Stimulated activated CD8-positive, alpha-beta memory T cell treated with anti-CD3 and anti-CD28 coated beads, Interleukin-7, amount 100 ng/mL, for 24 hours (primary cell): ENCODE data around the gene SPATA3.

Experiments
- DNase-seq: peaks from one replicate; pipeline ENCODE4 v3.0.0-alpha.2; 2020; ENCODE audit warnings: low read depth

The SPATA3 gene

DNA sequence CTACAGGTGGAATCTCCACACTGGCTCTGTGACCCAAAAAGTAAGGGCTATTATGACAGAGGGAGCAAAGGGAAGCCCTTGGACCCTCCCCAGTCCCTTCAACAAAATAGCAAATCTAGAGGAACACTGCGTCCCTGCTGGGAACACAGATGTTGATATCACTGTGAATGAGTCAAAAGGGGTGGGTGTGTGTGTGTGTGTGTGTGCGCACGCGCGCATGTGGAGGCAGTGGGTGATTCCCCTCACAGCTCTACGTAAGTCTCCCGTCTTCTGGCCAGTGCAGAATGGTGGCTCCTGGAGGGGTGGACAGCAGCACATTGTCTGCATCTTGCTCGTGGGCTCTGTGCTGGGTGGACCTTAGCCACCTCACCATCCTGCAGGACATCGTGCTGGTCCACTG, 33.6 kb downstream of the SPATA3 start:
- DNase-seq = no peak

DNA sequence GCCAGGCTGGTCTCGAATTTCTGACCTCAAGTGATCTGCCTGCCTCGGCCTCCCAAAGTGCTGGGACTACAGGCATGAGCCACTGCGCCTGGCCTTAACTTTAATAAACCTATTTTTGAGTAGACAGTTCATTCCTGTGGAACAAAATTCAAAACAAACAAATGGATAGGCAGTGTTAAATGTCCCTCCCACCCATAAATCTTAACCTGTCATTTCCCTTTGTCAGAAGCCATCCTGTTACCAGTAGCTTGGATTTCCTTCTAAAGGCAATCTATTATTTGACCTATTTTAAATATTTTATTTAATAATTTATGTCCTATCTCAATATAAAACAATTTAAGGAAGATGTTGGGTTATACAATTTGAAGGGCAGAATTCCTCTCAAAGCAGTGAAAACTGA, 34.8 kb downstream of the SPATA3 start:
- no peak for DNase-seq

DNA sequence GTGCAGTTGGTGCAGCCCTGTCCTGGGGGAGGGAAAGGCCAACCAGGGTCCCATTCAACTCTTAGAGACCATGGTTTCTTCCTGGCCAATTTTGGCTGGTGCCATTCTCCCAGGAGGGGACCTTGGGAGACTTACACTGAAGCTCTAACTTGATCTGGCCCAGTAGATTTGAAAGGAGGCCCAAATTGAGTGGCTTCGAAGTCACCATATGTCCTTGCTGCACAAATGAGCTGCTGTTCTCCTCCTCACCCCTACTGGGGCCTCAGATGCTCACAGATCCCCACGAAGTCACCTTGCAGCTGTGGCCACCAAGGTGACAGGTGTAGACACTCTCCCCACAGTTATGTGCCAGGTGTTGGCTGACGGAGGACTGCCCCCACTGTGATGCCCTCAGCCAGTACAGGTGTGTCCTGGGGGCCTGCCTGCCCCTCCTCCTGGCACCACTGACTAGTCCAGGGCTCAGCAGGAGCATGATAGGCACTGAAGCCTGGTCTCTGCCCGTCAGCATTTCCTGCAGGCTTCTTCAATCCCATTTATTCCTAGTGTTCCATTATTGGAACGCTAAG, 36.7 kb downstream of the SPATA3 start:
- DNase-seq = no peak

DNA sequence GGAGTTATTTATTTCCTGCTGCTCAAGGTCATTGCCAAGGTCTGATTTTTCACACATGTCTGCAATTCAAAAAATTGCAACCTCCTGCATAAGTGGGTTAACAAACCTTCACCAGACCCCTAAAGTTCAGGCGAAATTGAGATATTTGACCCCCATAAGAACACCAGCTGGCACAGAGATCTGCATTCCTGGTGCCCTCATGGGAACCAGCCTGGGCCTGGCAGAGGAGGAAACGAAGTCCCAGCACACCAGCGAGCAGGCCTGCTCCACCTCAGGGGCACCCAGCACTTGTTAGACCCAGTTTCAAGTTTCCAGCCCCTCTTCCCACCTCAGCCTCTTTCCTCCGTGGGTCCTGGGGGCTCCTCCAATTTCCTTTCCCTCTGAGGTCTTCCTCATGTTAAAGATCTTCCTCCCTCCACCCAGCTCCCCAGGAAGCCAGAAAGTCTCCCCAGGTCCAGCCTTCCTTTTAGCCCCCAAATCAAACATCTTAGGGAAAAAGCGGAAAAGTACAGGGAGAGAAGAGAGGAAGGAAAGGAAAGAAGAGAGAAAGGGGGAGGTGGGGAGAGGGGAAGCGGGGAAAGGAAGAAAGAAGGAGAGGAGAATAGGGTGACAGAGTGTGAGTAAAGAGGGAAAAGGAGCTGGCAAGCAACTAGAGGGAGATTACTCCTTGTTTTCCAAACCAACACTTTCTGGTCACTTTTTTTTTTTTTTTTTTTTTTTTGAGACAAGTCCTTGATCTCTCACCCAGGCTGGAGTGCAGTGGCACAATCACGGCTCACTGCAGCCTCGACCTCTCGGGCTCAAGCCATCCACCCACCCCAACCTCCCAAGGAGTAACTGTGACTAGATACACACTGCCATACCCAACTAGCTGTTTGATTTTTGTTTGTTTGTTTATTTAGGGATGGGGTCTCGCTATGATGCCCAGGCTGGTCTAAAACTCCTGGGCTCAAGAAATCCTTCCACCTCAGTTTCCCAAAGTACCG, 37.5 kb downstream of the SPATA3 start:
- DNase-seq = no peak

DNA sequence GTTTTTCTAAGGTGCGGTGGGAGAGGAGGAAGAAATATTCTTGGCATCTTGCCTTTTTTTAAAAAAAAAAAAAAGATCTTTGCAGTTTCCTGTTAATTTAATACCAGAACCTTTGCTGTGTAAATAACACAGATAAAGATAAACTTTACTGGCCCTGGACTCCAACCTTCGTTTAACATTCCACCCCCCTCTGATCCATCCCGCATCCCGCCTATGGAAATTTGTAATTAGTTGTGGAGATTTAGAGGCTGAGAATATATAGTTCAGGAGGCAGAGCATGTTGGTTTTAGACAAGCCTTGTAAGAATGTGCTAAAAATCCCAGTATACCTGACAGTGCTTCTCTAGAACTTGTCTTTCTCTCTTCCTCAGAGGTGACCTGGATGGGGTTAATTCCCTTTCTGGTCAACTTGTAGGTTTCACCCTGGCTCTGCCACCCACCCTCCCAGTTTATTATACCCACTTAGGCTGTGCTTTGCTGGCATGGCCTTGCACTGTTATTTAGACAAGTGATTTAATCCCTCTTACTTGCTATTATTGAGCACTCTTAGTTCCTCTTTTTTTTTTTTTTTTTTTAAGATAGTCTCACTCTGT, 38.5 kb downstream of the SPATA3 start:
- no peak for DNase-seq

DNA sequence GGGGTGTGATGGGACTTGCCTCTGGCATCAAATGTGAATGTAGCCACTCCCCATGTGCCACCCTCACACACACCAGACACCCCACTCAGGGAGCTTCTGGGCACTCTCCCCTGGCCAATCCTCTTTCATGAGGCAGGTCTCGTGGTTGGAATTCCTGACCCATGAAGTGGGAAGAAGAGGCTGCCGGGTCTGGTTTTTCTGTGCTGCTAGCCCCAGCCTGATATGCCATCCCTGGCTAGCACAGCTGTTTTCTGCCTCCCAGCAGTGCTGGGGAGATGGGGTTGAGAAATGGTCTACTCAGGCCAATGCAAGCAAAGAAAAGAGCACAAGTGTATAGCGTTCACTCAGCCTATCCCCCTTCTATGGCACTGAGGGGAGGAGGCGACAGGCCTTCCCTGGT, 40.2 kb downstream of the SPATA3 start:
- DNase-seq = no peak

DNA sequence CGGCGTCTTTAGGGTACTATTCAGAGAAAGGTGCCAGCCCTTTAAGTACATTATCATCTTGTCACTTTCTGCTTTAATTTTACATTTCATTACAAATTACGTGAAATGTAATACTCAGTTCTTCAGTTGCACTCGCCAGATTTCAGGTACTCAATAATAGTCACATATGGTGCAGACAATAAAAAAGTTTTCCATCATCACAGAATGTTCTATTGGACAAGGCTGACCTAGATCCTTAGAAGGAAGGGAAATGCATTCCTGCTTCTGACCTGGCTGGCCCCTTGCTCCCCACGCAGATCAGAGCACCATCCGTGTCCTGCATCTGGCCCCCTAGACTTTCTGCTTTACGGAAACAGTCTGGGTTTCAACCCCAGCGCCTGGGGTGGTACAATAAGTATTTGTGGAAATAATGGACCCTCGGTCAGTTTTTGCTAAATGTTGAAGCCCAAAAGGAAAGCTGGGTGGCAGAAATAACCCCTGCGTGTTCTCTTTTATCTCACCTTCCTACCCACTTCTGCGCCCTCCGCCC, 40.7 kb downstream of the SPATA3 start:
- no peak for DNase-seq

DNA sequence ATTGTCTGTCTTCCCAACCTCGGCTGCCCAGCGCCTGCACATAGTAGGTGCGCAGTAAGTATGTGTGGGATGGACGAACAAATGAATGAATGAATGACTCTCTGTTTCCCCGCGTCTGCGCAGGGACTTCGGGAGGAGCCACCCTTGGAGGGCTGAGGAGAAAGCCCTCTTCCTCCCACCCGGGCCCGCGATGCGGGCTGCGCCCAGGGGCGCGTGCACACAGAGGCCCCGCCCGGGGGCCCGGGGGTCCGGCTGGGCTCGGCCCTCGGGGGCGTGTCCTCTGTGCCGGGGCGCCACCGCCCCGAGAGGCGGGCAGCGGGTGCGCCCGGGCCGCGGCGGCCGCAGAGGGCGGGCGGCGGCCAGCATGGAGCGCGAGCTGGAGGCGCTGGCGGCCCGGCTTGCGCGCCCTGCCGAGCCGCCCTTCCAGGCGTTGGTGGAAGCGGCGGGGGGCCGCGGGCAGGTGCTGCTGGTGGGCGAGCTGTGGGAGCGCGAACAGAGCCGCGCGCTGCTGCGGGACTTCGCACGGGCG, 41.3 kb downstream of the SPATA3 start, which contains the start of gene C2orf72:
TSS of gene C2orf72 (plus strand) at position 322 of the 529 bp plus-strand sequence. CDS start at position 365, 43 bp downstream.
- DNase-seq = no peak

DNA sequence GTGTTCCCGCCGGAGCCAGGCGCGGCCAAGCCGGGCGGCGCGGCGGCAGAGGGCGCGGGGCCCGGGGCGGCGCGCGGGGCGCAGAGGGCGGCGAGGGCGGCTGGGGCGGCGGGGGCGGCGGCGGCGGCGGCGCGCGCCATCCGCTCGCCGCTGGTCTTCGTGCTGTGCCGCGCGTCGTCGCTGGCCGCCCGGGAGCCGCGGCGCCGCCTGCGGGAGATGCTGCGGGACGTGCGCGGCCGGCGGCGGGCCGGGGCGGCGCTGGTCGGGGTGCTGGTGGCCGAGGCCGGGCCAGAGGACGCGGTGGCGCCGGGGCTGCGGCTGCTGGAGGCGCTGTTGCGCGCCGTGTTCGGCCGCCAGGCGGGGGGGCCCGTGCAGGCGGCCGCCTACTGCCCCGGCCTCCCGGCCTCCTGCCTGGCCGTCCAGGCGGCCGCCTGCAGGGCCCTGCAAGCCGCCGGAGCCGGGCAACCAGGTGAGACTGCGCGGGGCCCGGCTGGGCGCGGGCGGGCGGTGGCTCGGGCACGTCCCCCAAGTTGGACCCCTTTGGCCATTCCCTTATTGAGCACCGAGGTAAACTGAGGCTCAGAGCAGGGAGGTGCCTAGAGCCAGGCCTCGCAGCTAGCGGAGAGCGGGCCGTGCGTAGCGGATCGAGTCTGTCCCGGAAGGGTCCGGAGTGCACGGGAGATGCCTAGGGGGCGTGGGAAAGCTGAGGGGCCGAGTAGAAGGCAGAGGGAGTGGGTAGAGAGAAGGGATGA, 42.0 kb downstream of the SPATA3 start:
- DNase-seq = no peak

DNA sequence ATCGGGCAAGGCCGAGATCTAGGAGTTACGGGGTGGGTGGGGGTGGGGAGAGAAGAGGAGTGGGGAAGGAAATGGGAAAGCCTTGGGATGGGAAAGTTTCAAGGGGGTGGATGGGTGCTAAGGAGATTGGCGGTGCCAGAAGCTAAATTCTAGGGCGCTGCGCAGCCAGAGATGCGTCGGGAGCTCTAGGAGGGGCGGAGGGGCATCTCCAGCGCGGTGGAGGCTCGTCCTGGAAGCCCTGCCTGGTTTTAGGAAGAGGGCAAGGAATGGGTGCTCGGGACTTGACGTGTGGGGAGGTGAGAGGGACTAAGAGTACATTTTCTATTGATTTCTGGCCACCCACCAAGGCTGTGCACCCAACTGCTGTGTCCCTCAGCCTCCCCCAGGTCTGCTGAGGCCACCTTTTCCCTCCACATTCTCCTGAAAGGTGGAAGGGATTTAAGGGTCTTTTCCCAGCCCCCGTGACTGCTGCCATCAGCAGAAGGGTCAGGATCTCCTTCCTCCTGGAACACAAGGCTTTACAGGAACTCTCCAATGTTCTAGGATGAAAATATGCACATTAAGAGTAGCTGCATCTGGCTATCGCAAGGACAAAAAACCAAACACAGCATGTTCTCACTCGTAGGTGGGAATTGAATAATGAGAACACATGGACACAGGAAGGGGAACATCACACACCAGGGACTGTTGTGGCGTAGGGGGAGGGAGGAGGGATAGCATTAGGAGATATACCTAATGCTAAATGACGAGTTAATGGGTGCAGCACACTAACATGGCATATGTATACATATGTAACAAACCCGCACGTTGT, 42.8 kb downstream of the SPATA3 start:
- DNase-seq = no peak

DNA sequence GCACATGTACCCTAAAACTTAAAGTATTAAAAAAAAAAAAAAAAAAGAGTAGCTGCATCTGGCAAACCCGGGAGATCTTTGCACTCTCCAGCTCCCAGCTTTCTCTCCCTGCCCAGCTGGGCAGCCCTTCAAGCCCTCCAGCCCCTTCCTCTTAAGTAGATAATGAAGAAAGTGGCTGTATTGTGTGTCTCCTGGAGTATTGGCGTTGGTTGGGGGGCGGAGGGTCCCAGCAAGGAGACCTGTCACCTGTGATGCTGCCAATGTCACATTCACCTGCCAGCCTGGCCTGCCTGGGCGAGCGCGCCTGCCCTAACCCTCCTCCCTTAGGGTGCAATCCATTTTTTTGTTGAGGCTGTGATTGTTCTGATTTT, 43.4 kb downstream of the SPATA3 start:
- DNase-seq = no peak

DNA sequence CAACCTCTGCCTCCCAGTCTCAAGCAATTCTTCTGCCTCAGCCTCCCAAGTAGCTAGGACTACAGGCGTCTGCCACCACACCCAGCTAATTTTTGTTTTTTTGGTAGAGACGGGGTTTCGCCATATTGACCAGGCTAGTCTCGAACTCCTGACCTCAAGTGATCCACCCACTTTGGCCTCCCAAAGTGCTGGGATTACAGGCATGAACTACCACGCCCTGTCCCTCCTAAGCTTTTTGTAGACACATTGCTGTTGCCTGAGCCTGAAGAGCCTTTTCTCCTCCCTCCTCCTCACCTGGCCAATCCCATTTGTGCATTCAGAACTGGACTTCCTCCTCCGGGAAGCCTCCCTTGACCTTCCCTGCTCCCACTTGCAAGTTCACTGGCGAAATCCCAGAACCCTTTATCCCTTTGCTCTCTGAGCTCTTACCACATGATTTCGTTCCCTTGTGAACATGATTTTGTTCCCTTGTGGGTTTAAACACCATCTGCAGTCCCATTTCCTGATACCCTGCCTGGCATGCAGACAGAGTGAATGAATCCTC, 44.0 kb downstream of the SPATA3 start:
- DNase-seq = no peak

DNA sequence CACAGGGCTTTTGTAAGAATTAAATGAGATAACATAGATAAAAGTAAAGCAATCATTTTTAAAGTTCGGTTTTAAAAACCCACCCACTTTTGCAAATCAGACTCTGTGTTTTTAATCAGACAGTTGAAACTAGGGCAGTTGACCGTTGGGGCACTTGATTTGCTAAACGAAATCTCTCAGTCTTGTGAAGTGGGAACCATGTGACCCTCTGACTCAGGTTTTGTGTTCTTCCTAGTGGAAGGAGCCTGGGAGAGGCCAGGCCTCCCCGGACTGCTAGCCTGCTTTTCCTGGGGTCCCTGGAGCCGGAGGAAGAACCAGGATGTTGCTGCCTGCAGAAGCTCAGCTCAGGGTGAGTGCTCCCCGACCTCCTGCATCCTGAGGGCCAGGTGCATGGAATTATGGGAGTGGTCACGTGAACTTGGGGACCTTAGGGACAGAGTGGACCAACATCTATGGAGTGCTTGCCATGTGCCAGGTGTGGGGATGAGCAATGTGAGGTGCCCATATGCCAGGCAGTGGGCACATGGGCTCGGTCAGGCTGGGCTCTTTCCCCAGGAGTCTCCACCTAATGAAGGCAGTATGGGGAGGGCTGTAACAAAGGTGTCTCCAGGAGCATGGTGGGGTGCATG, 45.3 kb downstream of the SPATA3 start:
- DNase-seq = no peak

DNA sequence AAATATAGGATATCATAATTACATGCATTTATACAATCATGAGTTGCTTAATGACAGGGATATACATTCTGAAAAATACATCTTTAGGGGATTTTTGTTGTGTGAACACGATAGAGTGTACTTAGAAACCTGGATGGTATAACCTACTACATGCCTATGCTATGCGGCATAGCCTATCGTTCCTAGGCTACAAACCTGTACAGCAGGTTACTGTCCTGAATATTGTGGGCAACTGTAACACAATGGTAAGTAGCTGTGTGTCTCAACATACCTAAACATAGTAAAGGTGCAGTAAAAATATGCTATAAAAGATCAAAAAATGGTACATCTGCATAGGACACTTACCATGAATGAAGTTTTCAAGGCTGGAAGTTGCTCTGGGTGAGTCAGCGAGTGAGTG, 47.9 kb downstream of the SPATA3 start:
- DNase-seq = no peak

DNA sequence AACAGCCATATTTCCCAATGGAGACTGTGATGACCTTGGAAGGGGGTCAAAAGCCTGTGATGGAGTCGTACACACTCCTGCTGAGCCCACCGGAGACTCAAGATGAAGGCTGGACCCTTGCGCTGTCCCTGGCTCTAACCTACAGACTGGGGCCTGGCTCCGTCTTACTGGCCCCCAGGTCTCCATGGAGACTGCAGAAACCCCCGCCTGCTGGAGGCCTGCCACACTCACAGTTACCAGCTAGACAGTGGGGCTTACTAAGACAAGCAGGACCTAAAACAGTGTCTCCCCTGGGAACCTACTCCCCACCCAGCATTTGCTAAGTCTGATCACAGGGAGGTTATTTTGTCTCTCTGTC, 51.0 kb downstream of the SPATA3 start:
- no peak for DNase-seq

DNA sequence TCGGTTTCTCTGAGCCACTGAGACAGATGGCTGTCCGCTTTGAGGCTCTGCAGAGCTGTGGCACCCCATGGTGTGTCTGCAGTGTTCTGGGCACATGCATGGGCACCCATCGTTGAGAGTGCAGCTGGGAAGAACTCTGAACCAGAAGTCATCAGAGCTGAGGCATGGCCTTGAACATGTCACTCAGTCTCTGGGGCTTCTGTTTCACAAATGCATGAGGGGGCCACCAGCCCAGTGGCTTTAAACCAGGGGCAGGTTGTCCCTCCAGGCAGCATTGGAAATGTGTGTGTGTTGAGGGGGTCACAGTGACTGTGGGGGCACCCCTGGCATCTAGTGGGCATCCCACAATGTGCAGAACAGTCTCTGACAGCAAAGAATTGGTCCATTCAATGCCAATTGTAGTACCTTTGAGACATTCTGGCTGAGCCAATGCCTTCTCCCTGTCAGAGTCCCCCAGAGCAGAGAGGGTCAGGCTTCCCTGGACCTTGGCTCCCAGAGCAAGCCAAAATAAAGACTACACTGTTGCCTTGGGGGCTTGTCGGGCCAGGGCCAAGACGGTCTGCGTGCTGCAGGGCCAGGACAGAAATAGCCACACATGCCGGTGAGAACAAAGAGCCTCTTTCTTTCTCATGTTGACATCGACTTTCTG, 51.5 kb downstream of the SPATA3 start:
- no peak for DNase-seq

DNA sequence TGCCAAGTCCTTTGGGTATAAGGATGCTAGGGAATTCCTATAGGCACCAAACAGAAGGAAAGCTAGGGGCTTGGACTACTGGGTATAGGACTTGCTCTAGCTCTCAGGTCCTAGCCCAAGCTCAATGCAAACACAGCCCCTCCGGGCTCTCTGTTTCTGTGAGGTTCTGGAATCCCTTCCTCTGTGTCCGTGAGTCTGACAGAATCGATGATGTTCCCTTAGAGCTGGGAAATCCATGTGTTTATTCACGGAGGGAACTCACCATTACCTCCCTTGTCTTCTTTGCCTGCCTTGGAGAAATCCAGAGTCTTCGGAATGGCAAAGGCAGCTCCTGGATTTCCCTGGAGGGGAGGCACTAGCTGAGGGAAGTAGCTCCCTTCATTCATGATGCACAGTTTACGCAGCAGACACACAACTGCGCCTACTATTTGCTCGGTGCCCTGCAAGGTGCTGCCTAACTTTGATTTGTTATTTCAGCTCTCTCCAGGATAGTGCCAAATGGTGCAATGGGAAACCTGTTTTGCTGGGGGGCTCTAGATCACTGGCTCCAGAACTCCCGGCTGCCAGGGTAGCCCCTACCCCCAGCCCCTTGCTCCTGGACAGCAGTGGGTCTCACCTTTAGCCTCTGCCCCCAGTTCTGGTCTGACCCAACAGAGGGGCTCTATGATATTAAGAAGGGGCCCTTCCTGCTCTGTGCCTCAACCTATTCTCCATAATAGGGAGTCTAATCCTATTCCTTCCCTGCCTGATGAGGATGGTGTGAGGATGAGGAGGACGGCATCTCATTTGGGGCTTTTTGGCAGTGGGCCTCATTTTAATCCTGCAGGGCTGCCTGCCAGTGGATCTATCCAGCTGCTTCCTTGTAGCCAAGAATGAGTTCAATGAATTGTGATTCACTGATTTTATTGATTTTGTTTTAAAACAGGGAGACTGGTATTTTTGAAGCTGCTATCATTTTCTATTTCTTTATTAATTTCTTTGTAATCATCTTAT, 52.3 kb downstream of the SPATA3 start:
- DNase-seq = no peak

DNA sequence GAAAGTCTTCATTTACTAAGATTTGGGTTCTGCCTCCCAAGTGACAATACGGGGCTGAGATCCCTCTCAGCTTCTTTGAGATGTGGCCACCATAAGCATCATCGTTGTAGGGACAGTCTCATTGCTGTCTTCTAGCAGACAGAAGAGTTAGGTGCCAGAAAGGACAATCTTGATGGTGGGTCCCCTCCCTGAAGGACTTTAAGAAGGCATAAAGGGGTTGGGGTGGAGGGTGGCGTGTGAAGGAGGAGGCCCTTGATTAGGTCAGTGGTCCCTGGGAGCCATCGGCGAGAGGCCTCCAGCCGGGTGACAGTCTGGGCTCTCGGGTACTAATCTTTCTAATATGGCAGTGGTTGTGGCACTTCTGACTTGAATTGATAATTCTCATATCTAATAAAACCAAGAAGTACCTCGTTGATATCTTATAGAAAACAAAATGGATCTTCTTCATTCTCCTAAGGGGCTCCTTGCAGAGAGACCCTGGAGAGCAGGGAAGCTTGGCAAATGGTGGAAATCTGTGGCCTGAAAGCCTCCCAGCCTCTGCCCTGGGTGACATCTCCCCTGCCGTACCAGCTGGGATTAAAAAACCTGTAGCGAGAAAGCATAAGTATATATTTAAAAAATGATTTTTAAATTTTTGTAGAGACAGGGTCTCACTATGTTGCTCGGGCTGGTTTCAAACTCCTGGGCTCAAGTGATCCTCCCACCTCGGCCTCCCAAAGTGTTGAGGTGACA, 53.5 kb downstream of the SPATA3 start:
- no peak for DNase-seq
